HS-5 (cell line): ENCODE data around the gene CFAP107.

Source experiments
- DNase-seq: peaks from one replicate; pipeline ENCODE4 v3.0.0-alpha.2; 2012; ENCODE audit warnings: low read depth

CFAP107 gene

DNA sequence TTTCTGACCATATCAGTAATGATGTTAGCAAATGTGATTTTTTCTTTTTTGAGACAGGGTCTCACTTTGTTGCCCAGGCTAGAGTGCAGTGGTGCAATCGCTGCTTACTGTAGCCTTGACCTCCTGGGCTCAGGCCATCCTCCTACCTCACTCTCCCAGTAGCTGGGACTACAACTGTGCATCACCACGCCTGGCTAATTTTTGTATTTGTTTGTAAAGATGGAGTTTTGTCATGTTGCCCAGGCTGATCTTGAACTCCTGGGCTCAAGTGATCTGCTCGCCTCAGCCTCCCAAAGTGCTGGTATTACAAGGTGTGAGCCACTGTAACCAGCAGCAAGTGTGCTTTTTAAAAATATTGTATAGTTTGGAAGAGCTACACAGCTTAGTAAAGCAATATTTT is 4.1 kb upstream of the CFAP107 start:
- DNase-seq: no peak

DNA sequence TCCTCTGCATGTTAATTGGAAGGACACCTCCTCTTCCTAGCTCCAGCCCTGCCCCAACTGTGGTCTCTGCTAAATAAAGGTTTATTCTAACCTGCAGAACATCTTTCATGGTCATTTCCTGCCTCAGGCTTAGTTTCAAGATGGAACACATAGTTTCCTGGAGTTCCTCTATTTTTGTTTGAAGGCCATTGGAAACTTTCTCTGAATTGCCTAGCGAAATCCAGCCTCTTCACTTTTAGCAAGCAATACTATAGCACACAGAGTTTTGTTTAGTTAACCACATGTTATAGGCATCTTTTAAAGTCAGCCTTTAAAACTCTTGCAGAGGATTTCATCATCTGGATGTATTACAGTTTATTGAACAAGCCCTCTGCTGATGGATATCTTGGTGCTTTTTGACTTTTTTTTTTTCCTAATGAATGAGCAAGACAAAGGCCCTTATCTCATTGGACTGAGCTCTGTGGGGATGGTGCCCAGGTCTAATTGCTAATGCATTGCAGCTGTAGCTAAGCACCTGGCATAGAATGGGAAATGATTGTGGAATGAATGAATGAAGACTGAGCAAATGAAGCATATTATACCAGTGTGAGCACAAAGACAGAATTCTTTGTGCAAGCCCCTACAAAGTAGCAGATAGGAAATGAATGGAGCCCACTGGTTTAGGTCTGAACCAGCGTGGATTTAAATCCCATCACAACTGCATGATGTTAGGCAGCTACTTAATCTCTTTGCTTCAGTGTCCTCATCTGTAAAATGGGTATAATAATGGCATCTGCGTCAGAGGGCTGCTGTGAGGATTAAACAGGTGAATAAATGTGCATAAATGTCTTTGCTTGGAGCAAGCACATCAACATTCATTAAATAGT is 641 bp upstream of the CFAP107 start:
- DNase-seq: no peak

DNA sequence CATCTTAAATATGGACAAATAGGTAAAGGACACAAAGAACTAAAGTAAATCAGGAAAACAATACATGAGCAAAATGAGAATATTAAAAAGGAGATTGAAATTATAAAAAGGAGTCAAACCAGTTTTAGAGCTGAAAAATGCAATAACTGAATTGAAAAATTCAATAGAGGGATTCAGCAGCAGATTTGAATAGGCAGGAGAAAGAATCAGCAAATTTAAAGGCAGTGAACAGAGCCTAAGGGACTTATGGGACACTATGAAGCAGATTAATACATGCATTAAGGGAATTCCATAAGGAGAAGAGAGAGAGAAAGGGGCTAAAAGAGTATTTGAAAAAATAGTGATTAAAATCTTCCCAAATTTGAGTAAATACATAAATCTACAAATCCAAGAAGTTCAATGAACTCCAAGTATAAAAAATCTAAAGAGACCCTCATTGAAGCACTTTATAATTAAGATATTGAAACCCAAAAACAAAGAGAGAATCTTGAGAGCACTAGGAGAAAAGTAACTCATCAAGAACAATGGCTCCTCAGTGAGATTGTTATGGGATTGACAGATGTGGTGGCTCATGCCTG is 2.9 kb downstream of the CFAP107 start:
- DNase-seq: no peak

DNA sequence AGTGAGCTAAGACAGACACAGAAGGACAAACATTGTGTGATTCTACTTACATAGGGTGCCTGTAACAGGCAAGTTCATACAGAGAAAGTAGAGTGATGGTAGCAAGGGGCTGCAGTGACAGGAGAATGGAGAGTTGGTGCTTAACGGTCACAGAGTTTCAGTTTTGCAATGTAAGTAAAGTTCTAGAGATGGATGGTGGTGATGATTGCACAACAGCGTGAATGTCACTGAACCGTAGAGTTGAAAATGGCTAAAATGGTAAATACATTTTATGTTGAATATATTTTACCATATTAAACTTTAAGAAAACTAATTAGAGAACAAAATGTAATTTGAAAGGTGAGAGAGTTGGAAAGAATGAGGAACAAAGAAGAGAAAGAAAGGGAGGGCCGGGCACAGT is 8.7 kb downstream of the CFAP107 start:
- DNase-seq: no peak

DNA sequence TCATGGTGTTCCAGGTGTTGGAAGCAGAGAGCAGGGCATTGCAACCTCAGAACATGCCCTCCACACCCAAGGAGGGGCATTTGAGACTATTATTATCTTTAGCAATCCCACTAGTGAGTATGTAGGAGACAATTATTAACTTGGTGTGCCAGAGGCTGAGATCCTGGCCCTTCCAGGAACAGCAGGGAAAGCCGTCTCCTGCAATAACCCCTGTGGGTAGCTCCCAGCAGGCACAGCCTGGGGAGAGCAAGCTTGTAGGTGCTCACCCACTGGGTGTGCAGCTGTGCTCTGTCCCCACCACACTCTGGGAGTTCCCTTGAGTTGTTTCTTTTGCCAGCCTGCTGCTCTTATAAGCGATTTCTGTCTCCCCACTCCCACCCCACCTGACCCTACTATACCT is 10.3 kb downstream of the CFAP107 start:
- DNase-seq: no peak

DNA sequence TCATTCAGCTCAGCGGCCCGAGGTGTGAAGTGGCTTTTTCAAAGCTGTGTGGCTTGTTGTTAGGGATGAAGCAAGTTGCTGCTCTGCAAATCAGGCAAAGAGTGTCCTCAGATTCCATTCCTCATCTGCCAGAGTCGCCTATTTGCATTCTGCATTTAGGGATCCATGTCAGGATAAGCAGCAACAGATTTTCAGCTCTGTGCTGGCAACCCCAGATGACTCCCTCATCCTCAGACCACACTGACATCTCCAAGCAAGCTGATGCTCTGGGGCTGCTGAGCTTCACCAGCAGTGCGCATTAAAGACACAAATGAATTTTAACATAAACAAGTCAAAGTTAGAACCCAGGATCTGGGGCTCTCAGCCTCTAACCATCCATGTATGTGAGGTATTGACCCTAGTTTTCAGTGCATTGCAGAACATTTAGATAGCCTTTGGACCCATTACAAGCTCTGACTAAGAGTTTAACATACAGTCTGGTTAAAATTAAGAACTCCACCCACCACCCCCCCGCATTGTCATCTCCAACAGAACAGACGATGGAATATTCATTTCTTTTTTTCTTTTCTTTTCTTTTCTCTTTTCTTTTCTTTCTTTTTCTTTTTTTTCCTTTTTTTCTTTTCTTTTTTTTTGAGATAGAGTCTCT is 10.9 kb downstream of the CFAP107 start:
- no peak for DNase-seq

DNA sequence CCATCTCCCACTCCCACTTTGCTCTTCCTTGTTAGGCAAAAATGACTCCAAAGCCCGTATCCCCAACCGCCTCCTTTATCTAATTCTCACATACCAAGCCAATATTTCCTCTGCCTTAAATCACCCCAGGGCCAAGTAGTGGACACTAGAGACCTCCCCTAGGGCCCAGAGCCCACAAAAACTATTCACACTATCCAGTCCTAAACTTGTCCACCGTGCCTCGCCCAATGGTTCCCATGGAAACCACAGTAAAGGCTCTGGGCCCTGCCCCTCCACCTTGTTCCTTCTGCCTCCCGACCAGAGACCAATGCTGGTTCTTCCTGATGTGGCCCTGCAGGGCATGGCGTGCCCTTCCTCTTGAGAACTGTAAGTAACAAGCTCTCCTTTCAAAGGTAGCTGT is 11.8 kb downstream of the CFAP107 start:
- no peak for DNase-seq

DNA sequence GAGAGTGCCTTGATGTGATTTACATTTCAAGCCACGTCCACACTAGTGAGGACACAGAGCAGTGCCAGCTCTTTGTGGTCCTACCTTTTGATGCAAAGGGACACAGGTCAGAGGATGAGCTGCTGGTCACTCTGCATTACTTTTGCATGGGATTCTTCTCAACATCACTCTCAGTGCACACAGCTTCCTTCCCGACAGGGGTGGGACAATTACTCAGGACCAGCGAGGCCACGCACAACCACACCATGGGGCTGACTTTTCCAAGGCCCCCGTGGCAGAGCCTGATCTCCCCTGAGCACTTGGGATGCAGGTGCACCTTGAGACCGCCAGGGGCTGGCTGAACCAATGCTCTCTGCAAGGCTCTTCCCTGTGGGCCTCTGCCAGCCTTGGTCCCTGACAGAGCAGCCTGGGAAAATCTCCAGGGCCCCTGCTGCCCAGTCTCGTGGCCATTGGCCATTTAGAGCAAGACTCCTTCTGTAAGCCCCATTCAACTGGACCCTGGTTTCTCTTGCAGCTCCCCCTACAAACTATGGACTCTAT is 14.3 kb downstream of the CFAP107 start:
- no peak for DNase-seq

DNA sequence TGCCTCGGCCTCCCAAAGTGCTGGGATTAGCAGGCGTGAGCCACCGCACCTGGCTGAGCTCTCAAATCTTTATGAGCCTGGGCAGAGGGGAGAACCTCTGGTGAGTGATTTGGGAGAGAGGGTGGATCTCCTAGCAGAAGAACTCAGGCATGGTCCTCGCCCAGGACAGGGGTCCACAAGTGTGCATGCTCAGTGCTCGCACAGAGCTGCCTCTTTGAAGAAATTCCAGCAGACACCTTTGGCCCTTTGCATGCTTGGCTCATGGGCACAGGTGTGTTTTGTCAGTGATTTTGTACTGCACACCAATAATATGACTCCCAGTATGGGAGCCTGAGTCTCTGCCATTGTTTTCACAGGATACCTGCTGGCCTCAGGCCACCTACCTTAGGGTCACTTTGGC is 15.8 kb downstream of the CFAP107 start:
- DNase-seq: no peak

DNA sequence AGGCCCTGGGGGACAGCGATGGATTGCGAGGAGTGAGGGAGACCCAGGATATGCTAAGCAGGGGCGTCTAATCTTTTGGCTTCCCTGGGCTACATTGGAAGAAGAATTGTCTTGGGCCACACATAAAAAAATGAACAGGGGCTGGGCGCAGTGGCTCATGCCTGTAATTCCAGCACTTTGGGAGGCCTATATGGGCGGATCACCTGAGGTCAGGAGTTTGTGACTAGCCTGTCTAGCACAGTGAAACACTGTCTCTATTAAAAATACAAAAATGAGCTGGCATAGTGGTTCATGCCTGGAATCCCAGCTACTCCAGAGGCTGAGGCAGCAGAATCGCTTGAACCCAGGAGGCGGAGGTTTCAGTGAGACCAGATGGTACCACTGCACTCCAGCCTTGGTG is 16.8 kb downstream of the CFAP107 start:
- DNase-seq: no peak

DNA sequence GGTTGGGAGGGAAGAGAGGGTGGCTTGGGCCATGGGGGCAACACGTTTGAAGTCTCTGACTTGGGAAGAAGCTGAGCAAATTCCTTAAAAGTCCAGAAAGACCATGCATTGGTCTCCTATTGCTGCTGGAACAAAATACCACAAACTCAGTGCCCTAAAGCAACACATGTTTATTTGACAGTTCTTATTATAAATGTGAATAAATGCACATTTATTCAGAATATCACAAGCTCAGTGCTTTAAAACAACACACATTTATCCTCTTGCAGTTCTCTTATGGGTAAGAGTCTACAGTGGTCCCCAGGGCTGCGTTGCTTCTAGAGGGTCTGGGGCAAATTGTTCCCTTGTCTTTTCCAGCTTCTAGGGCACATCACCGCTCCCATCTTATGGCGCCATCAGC is 17.5 kb downstream of the CFAP107 start:
- DNase-seq: no peak

DNA sequence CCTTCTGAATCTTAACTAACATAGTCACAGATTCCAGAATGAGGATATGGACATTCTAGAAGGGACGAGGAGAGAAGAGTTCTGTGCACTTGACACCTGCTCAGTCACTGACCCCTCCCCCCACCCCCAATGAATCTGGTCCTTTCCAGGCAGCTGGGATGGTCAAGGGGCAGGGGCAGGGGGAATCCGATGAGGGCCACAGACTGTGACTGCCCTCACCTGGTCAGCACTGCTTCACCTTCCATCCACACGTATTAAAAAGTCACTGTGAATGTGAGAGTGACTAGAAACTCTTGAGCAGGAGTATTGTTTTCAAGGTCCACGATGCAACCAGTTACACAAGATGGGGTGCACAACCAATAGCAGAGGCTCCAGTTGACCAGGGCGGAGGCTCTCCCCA is 18.0 kb downstream of the CFAP107 start:
- DNase-seq: no peak

DNA sequence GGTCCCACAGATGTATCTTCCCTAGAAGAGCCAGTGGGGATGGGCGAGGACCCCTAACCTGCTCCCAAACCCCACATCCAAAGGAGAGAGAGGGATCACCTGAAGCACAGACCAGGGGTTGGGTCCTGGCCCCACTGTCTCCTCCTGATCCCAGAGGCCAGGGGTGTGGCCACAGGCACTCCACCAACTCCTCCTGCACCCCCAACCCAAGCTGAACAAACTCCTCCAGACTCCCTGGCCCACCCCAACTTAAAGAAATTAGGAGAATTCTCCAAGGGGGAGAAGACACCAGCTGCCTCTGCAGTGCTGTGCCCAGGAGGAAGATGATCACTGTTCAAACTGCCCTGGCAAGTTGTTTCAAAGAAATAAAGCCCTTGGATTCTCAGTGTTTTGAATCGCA is 23.0 kb downstream of the CFAP107 start:
- DNase-seq: no peak

DNA sequence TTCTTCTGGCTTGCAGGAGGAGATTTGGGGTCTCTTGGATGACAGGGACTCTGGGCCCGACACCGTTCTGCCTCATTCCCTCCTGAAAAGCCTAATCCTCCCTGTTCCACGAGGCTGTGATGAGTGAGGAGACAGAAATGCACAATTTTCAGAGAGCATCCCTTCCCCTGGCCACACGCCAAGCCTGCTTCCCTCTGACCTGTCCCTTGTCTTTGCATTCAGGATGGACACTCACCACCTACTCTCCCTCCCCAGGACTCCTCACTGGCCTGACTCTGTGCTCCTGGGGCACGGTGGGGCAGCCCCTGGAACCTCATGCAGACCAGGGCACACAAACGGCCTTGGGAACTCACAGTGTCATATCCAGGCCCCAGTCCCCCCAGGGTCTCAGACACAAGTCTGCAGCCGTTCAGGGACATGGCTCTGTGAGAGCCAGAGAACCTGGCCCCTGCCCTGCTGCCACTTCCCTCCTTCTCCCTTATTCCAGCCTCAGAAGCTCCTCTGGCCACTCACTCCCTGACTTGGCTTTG is 24.0 kb downstream of the CFAP107 start:
- DNase-seq: no peak

DNA sequence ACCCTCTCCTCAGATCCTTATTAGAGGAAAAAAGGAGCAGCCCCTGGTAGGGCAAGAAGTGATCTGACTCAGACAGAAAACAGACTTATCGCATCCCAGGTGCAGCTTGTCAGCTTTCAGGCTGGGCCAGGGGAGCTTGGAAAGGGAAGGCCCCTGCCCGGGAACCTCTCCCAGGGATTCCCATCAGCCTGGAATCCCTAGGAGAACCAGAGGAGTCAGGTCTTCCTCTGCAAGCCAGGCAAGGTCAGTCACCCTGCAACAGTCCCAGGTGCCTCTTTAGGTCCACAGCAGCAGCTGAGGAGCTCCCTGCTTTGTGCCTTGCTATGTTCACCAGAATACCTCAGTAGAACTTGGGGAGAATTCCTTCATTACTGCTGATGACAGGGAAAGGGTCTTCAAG is 24.6 kb downstream of the CFAP107 start:
- no peak for DNase-seq

DNA sequence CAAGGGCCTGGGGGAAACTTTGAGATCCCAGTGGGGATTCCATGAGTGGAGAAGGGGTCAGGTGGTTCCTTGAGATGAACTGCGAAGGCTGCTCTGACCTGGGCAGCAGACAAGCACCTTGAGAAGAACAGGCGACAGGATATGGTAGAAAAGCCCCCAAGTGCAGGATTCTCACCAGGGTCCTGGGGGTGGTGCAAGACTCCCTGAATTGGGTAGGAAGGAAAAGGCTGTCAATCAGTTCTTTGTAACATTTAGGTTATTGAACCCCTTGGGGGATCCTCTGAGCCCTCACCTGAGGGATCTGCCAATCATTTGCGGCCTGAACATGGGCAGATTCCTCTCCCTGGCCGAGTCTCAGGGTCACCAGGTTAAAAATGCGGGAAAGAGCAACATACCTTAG is 25.2 kb downstream of the CFAP107 start:
- DNase-seq: no peak

DNA sequence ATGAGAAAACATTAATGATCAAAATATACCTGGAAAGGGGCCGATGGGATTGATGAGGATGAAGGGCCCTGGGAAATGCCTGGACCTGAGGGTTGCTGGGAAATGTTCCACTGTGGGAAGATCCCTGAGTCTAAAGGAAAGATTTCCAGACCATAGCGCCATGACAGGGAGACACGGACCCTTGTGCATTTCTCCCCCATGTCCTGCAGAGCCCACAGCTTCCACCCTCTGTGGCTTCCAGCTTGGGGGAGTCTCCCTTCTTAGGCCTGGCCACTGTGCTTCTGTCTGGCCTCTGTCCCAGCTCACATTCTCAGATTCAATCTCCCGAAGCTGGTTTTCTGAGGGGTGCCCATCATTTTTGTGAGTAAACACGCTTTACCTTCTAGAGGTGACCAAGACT is 26.5 kb downstream of the CFAP107 start:
- no peak for DNase-seq

DNA sequence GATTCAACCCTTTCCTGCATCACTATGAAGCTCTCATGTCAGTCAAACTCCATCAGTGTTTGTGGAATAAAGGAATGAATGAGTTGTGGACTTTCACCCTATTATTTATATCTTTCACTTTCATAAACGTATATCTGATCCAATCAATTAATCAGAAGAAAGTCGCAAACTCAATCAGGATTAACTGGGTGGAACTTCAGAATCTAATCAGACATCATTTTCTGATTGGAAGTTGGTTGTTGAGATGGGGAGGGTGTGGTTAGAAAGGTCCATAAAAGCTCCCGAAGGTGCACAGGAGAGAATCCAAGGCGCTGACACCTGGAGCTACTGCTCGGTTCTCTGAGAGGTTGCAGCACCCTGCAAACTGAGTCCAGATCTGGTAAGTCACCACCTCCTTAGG is 27.4 kb downstream of the CFAP107 start, which contains the start of gene PRAMEF12:
Gene PRAMEF12 (plus strand): TSS at position 301 of the 400 bp plus-strand sequence. CDS start 1,130 bp downstream, outside the sequence.
- DNase-seq: no peak

DNA sequence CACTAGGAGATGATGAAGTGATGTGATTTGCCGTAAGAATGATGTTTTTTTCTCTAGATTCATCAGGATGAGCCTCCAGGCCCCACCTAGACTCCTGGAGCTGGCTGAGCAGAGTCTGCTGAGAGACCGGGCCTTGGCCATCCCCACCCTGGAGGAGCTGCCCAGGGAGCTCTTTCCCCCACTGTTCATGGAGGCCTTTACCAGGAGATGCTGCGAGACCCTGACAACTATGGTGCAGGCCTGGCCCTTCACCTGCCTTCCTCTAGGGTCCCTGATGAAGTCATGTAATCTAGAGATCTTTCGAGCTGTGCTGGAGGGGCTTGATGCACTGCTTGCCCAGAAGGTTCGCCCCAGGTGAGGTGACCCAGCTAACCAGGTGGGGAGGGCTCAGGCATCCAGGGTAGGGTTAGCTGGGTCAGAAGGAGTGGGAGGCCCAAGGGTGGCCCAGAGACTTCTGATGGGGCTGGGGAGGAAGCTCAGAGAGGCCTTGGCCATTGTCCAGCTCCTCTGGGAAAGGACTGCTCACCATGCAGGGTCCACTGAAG is 28.9 kb downstream of the CFAP107 start:
- DNase-seq: no peak

DNA sequence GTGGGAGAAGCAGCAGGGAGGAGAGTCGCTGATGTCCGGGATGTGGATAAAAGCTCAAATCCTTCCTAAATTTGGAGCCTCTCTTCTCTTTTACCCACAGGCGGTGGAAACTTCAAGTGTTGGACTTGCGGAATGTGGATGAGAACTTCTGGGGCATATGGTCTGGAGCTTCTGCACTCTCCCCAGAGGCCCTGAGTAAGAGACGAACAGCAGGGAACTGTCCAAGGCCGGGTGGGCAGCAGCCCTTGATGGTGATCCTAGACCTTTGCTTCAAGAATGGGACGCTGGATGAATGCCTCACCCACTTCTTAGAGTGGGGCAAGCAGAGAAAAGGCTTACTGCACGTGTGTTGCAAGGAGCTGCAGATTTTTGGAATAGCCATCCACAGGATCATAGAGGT is 29.4 kb downstream of the CFAP107 start:
- no peak for DNase-seq

DNA sequence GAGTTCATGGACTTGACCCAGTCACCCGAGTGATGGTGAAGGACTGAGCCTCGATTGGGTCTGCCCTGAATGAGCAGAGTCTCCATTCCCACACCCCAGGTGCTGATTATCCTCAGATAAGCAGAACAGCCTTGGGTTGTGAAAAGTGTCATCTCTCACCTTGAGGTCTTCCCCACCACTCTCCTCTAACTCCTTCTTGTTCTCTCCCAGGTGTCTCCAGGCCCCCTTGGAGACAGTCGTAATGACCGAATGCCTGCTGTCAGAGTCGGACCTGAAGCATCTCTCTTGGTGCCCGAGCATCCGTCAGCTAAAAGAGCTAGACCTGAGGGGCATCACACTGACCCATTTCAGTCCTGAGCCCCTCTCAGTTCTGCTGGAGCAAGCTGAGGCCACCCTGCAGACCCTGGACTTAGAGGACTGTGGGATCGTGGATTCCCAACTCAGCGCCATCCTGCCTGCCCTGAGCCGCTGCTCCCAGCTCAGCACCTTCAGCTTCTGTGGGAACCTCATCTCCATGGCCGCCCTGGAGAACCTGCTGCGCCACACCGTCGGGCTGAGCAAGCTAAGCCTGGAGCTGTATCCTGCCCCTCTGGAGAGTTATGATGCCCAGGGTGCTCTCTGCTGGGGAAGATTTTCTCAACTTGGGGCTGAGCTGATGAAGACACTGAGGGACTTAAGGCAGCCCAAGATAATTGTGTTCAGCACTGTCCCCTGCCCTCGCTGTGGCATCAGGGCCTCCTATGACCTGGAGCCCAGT is 31.0 kb downstream of the CFAP107 start:
- DNase-seq: no peak

DNA sequence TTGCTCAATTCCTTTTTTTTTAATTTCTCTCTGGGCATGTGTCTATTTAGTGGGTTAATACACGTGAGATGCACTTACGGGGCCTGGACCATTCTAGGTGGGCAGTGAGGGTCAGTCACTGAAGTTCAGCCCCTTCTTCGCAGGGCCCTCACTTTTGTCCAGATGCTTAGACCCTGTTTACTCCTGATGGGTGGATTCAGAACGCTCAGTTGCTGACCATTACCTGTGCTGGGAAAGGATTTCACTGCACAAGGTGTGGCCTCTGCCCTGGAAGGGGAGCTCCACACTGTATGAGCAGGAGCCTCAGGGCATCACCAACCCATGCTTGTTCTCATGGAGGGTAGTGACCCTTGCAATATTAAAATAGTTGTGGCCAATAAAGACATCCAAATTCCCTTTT is 32.1 kb downstream of the CFAP107 start:
- no peak for DNase-seq
